ENCODE results near the gene SAFB.

GRCh38 chr19:5621945-5622464 lies 878 bp upstream of the SAFB start:
- TF ChIP-seq CTCF (IDR thresholded peaks at IDR 0.05) (no peak), POLR2A (IDR thresholded peaks at IDR 0.05) (no peak)

Data from esophagus squamous epithelium (tissue), 4 donors.